Upper lobe of left lung (tissue), 4 donors: ENCODE measurements around the gene LIG3.

ENCODE experiments used
- POLR2AphosphoS5 ChIP-seq, 2 donors: sonication (generic); formaldehyde crosslinking; IDR thresholded peaks; one replicate each; pipeline ENCODE4 v1.5.1; 2017; ENCODE audit warnings: antibody characterized with exemption in 2 of 2
- TF ChIP-seq, protein P1 (sequence below), 6 experiments: fragments of 450-650 bp in 4 of 6; fragments of 200-600 bp in 2 of 6; sonication (generic) in 2 of 6; IDR thresholded peaks; one replicate each; pipeline ENCODE4 v1.5.1; 2016 to 2019; ENCODE audit warnings: antibody characterized with exemption in 6 of 6

DNA sequence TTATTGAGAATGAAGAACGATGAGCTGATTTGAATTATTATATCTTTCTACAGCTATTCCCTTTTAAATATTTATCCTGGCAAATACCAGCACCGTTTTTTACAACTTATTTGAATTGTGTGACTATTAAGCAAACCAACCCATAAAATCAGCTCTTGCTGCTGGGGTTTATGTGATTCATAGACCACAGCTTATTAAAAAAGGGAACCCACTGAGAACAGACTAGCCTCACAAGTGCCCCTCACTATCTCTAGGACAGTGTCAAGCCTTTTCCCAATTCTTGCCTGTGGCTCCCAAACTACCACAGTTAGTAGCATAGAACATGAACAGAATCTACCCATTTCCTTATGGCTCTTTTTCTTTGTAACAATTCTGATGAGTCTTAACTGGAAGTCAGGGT is 6.1 kb upstream of the LIG3 start:
- TF ChIP-seq, protein P1, sequence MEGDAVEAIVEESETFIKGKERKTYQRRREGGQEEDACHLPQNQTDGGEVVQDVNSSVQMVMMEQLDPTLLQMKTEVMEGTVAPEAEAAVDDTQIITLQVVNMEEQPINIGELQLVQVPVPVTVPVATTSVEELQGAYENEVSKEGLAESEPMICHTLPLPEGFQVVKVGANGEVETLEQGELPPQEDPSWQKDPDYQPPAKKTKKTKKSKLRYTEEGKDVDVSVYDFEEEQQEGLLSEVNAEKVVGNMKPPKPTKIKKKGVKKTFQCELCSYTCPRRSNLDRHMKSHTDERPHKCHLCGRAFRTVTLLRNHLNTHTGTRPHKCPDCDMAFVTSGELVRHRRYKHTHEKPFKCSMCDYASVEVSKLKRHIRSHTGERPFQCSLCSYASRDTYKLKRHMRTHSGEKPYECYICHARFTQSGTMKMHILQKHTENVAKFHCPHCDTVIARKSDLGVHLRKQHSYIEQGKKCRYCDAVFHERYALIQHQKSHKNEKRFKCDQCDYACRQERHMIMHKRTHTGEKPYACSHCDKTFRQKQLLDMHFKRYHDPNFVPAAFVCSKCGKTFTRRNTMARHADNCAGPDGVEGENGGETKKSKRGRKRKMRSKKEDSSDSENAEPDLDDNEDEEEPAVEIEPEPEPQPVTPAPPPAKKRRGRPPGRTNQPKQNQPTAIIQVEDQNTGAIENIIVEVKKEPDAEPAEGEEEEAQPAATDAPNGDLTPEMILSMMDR (IDR thresholded peaks at IDR 0.05), result no peak
- no peak for TF ChIP-seq POLR2AphosphoS5 (IDR thresholded peaks at IDR 0.05)
